Activated CD4-positive, alpha-beta memory T cell treated with anti-CD3 and anti-CD28 coated beads, Interleukin-2, amount 10 ng/mL, durations not matched to agents 7 days and 5 days (primary cell): ENCODE data around the gene MEX3A. TPM values are rescaled to one million over a fixed set of nuclear protein-coding genes. Genes with fewer than 3 reads are reported as not detected.

Source experiments
- CTCF ChIA-PET: fragments of 350-600 bp; sonication (Branson Sonifier 250); formaldehyde crosslinking; loops from one replicate; lab custom pipeline; 2021; ENCODE audit warnings: antibody characterized with exemption, inconsistent platforms; lab: Charles Lee
- POLR2A ChIA-PET: fragments of 350-600 bp; sonication (Branson Sonifier 250); formaldehyde crosslinking; loops from one replicate; lab custom pipeline; 2021; ENCODE audit warnings: antibody characterized with exemption; lab: Charles Lee
- DNase-seq: peaks from one replicate; pipeline ENCODE4 v3.0.0-alpha.2; 2020
- H3K27ac Mint-ChIP-seq: one replicate; pipeline ENCODE4 v1.8.0; 2021; ENCODE audit warnings: mild to moderate bottlenecking, mixed read lengths
- H3K27me3 Mint-ChIP-seq: one replicate; pipeline ENCODE4 v1.8.0; 2021; ENCODE audit warnings: mixed read lengths
- H3K36me3 Mint-ChIP-seq: one replicate; pipeline ENCODE4 v1.8.0; 2021; ENCODE audit warnings: low read depth, mixed read lengths
- H3K4me1 Mint-ChIP-seq: one replicate; pipeline ENCODE4 v1.8.0; 2021; ENCODE audit warnings: mixed read lengths
- H3K4me3 Mint-ChIP-seq: one replicate; pipeline ENCODE4 v1.8.0; 2021; ENCODE audit warnings: mild to moderate bottlenecking, mixed read lengths
- H3K9me3 Mint-ChIP-seq: one replicate; pipeline ENCODE4 v1.8.0; 2021; ENCODE audit warnings: mixed read lengths
- total RNA-seq, 2 experiments: library from RNA; stranded (reverse); gene quantifications; one replicate each; pipeline ENCODE4 v1.2.3, GENCODE V29; 2021

MEX3A gene
- total RNA-seq, 2 experiments from 2014 or later = 0.05 TPM; not detected in 1

- Mint-ChIP-seq H3K4me3 (no peak overlapping the region), H3K36me3 (no peaks in the 10 kb centered on the region), H3K27ac (peak overlapping the region; percentile 83), H3K9me3 (no peaks in the 10 kb centered on the region), H3K27me3 (peaks cover 13% of the 10 kb centered on the region), H3K4me1 (peaks cover 42% of the 10 kb centered on the region)
- POLR2A ChIA-PET = interaction anchor here (0.8 to 14.4 kb wide), 12 partner anchors 9 to 186 kb away, joined by 3 to 222 read pairs (median 7); partner anchors contain the start of genes LMNA, SLC25A44 and SMG5
- DNase-seq = no peak
- CTCF ChIA-PET = interaction anchor here (0.7 to 17.8 kb wide), 23 partner anchors 9 to 222 kb away, joined by 3 to 612 read pairs (median 4); partner anchors contain the start of genes LMNA, MEX3A and PMF1
These were observed 15.4 kb upstream of the MEX3A start for GRCh38 chr1:156097499-156098178.

DNA sequence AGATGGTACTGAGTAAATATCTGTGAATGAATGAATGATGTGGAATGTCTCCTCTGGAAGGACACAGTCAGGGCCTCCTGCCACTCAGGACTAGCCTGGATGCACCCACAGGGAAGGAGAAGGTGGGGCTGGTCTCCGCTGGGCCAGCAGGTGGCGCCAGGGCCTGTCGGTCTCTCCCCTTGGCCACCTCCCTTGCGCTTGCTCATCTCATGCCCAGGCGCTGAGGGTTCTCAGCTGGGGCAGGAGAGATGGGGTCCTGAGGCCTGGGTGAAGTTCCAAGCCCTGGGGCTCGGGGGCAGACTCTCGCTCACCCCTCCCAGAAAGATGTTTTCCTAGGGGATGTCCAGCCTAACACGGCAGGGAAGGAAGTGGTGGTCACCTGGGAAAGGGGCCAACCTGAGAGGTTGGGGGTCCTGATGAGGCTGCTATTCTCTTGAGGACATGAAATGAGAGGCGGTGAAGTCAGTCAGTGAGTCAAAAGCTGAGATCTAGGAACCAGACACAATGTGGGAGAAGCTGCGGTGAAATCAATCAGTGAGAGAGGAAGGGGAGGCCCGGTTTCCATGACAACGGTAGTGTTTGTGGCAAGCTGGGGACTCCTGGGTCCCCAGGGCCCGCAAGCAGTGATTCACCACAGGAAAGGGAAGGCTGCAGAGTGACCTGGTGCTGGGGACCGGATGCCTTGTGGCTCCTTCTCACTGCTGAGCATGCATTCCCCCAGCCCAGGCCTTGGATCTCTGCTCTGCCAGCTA is 14.6 kb upstream of the MEX3A start:
- Mint-ChIP-seq H3K27me3 (peaks cover 13% of the 10 kb centered on the region), H3K36me3 (no peaks in the 10 kb centered on the region), H3K27ac (peak overlapping the region; percentile 83), H3K4me1 (peaks cover 42% of the 10 kb centered on the region), H3K9me3 (no peaks in the 10 kb centered on the region), H3K4me3 (peak overlapping the region; percentile 25)
- POLR2A ChIA-PET = interaction anchor here (0.8 to 14.4 kb wide), 14 partner anchors 10 to 240 kb away, joined by 3 to 222 read pairs (median 6); partner anchors contain the start of genes LMNA, PMF1, SLC25A44 and SMG5
- peak; percentile 88 for DNase-seq
- CTCF ChIA-PET = interaction anchor here (0.5 to 17.8 kb wide), 28 partner anchors 8 to 241 kb away, joined by 3 to 612 read pairs (median 4); partner anchors contain the start of genes CCT3, LMNA, MEX3A and PMF1

DNA sequence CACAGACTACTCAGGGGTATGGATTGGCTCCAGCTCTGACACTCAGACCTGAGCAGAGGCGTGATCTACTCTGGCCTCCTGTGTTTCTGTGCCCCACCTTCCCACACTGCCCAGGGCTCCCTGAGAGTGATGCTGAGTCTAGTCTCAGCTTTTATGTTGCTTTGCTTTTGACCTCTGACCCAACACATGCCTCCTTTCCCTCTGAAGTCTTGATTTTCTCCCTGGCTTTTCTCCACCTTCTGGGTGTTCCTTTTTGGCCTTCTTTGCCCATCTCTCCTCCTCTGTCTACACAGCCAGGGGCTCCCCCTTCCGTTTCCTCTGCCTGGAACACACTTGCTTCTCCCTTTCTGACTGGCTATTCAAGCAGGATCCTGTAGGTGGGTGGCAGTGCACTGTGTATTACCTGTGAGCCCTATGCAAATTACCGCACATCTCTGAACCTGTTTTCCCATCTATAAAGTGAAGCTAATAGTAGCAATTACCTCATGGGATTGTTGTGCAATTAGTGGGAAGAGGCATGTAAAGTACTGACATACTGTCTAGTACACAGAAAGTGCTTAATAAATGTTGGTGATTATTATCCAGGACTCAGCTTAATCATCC is 13.7 kb upstream of the MEX3A start:
- Mint-ChIP-seq H3K4me3 (no peak overlapping the region), H3K27ac (peak overlapping the region; percentile 83), H3K27me3 (peaks cover 13% of the 10 kb centered on the region), H3K9me3 (no peaks in the 10 kb centered on the region), H3K36me3 (no peaks in the 10 kb centered on the region), H3K4me1 (peaks cover 42% of the 10 kb centered on the region)
- no peak for DNase-seq
- CTCF ChIA-PET = interaction anchor here (0.7 to 17.8 kb wide), 20 partner anchors 9 to 242 kb away, joined by 3 to 612 read pairs (median 4); partner anchors contain the start of genes CCT3, LMNA, MEX3A and TSACC
- POLR2A ChIA-PET = interaction anchor here (0.8 to 14.4 kb wide), 12 partner anchors 11 to 241 kb away, joined by 3 to 222 read pairs (median 7); partner anchors contain the start of genes KHDC4, LMNA, PMF1 and SMG5

DNA sequence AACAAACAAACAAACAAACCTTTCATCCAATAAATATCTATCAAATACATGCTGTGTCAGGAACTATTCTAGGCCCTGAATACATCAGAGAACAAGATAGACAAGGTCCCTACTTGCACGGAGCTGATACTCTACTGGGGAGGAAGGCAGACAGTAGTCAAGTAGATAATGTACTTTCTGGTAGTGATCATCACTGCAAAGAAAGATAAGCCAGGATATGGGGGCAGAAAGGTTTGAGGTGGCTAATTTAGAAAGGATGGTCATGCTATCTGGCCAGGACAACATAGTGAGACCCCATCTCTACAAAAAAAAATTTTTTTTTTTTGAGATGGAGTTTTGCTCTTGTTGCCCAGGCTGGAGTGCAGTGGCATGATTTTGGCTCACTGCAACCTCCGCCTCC is 9.3 kb upstream of the MEX3A start:
- no peak for DNase-seq
- Mint-ChIP-seq H3K27me3 (peaks cover 17% of the 10 kb centered on the region), H3K9me3 (no peaks in the 10 kb centered on the region), H3K4me3 (no peak overlapping the region), H3K27ac (no peak overlapping the region), H3K36me3 (no peaks in the 10 kb centered on the region), H3K4me1 (peaks cover 20% of the 10 kb centered on the region)
- ChIA-PET POLR2A (interaction anchor here (1.0 to 14.4 kb wide), 3 partner anchors 23 to 46 kb away, joined by 3 to 222 read pairs (median 5); partner anchors contain the start of gene LMNA), CTCF (interaction anchor here (0.9 to 17.8 kb wide), 10 partner anchors 13 to 228 kb away, joined by 3 to 612 read pairs (median 4); partner anchors contain the start of gene LMNA)

DNA sequence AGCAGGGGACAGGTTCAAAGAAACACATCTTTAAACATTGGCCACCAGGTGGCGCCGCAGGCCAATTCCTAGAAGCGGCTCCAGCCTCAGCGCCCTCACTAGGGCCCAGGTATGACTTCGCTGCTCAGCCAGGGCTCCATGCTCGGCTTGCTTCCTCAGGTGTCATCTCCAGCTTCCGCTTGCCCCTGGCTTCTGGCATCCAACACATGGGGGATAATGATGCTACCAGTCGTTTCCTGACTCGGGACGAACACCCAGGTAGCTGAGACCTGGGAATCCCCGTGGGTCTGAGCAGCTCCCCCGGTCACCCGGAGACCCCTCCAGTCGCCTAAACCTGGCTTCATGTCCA is 8.5 kb upstream of the MEX3A start:
- ChIA-PET CTCF (interaction anchor here (0.6 to 17.8 kb wide), 13 partner anchors 13 to 295 kb away, joined by 3 to 612 read pairs (median 4); no protein-coding TSS in a partner anchor), POLR2A (interaction anchor here (1.0 to 14.4 kb wide), 3 partner anchors 37 to 135 kb away, joined by 3 to 222 read pairs (median 4); no protein-coding TSS in a partner anchor)
- Mint-ChIP-seq H3K27ac (no peak overlapping the region), H3K27me3 (peaks cover 21% of the 10 kb centered on the region), H3K4me1 (peaks cover 12% of the 10 kb centered on the region), H3K4me3 (no peak overlapping the region), H3K9me3 (no peaks in the 10 kb centered on the region), H3K36me3 (no peaks in the 10 kb centered on the region)
- DNase-seq = peak; percentile 91

- no peak overlapping the region for H3K4me3 Mint-ChIP-seq
- peaks cover 25% of the 10 kb centered on the region for H3K27me3 Mint-ChIP-seq
- DNase-seq = no peak
- no peaks in the 10 kb centered on the region for H3K9me3 Mint-ChIP-seq
- ChIA-PET POLR2A (interaction anchor here (1.1 to 14.4 kb wide), 2 partner anchors 38 to 135 kb away, joined by 4 to 222 read pairs; no protein-coding TSS in a partner anchor), CTCF (interaction anchor here (0.6 to 17.8 kb wide), 10 partner anchors 16 to 296 kb away, joined by 3 to 612 read pairs (median 4); no protein-coding TSS in a partner anchor)
- H3K27ac Mint-ChIP-seq = no peak overlapping the region
- peaks cover 8% of the 10 kb centered on the region for H3K4me1 Mint-ChIP-seq
- no peaks in the 10 kb centered on the region for H3K36me3 Mint-ChIP-seq
These were observed 8.0 kb upstream of the MEX3A start for GRCh38 chr1:156090138-156090839.

DNA sequence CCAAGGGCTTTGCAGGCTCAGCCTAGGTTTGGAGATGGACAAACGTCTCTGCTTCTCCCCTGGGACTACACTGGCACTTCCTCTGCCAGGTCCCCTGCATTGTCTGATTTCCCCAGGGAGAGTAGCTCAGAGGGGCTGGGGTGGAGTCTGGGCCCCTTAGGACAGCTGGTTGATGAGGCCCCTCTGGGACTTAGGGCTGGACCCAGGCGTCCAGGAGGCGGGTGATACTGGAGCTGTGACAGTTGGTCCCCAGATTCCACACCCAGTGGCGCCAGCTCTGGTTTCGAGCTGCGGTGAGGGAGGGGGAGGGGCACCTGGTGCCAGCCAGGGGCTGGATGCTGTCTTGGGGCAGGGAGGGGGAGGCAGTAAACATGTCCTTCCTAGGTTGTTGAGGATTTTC is 7.4 kb upstream of the MEX3A start:
- Mint-ChIP-seq H3K9me3 (no peaks in the 10 kb centered on the region), H3K27me3 (peaks cover 31% of the 10 kb centered on the region)

DNA sequence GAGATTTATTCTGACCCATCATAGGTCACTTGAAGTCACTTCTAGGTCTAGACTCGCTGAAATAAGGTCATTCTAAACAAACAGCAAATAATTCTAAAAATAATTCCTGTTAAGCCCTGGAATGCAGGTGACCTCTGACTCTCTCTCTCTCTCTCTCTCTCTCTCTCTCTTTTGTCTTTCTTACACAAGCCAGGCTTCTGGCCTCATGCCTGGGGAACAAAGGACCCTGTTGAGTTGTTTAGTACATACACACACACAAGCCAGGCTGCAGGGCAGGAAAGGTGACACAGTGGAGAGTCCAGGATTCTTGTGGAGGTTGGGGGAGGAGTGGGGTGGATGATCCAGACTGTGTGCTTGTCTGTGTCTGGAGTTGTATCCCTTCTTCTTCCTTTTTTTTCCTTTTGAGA is 4.0 kb upstream of the MEX3A start:
- POLR2A ChIA-PET = no interaction called here
- Mint-ChIP-seq H3K9me3 (no peaks in the 10 kb centered on the region), H3K27me3 (peaks cover 43% of the 10 kb centered on the region)

More for the DNA sequence above, 7.4 kb upstream of the MEX3A start:
- H3K36me3 Mint-ChIP-seq = no peaks in the 10 kb centered on the region
- no peak overlapping the region for H3K27ac Mint-ChIP-seq
- CTCF ChIA-PET = interaction anchor here (1.0 to 17.8 kb wide), 5 partner anchors 16 to 134 kb away, joined by 4 to 612 read pairs (median 5); no protein-coding TSS in a partner anchor
- no peak for DNase-seq
- POLR2A ChIA-PET = interaction anchor here (14.4 kb wide), 1 partner anchor 38 kb away, joined by 222 read pairs; no protein-coding TSS in a partner anchor
- no peak overlapping the region for H3K4me3 Mint-ChIP-seq
- H3K4me1 Mint-ChIP-seq = peaks cover 4% of the 10 kb centered on the region

GRCh38 chr1:156083800-156084790 is 1.8 kb upstream of the MEX3A start:
- ChIA-PET CTCF (interaction anchor here (0.6 to 17.8 kb wide), 5 partner anchors 13 to 62 kb away, joined by 5 to 612 read pairs (median 5); no protein-coding TSS in a partner anchor), POLR2A (no interaction called here)
- no peak overlapping the region for H3K27ac Mint-ChIP-seq
- no peak for DNase-seq
- no peaks in the 10 kb centered on the region for H3K9me3 Mint-ChIP-seq
- H3K4me3 Mint-ChIP-seq = peak overlapping the region; percentile 3
- peaks cover 55% of the 10 kb centered on the region for H3K27me3 Mint-ChIP-seq
- H3K4me1 Mint-ChIP-seq = peaks cover 8% of the 10 kb centered on the region
- H3K36me3 Mint-ChIP-seq = no peaks in the 10 kb centered on the region

More for the DNA sequence above, 4.0 kb upstream of the MEX3A start:
- CTCF ChIA-PET = interaction anchor here (0.6 to 17.8 kb wide), 3 partner anchors 20 to 149 kb away, joined by 3 to 612 read pairs (median 5); no protein-coding TSS in a partner anchor
- no peak overlapping the region for H3K27ac Mint-ChIP-seq
- no peak overlapping the region for H3K4me3 Mint-ChIP-seq
- peaks cover 9% of the 10 kb centered on the region for H3K4me1 Mint-ChIP-seq
- H3K36me3 Mint-ChIP-seq = no peaks in the 10 kb centered on the region
- DNase-seq = no peak

DNA sequence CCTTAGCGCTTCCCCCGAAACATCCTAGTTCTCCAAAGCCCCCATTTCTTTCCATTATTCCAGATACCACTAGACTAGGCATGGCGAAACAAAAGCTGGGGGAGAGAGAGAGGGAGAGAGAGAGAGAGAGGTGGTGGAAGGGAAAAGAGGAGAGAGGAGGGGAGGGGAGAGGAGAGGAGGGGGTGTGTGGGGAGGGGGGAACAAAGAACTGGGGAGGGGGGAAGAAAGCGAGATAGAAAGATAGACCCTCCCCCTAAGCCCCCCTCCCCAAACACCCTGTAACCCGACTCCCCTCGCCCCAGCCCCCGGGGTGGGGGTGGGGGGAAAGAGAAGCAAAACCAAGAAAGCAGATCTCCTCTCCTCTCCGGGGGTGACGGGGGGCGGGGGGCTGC is 352 bp downstream of the MEX3A start:
- no peak for DNase-seq
- Mint-ChIP-seq H3K27ac (no peak overlapping the region), H3K9me3 (no peaks in the 10 kb centered on the region), H3K36me3 (no peaks in the 10 kb centered on the region), H3K27me3 (peaks cover 63% of the 10 kb centered on the region), H3K4me3 (peak overlapping the region; percentile 74), H3K4me1 (peaks cover 8% of the 10 kb centered on the region)
- ChIA-PET CTCF (interaction anchor here (1.6 to 1.9 kb wide), 2 partner anchors 15 kb away, joined by 4 to 5 read pairs; no protein-coding TSS in a partner anchor), POLR2A (no interaction called here)
